ENCODE measurements around the gene GSTO1.
"Not testable (repeated sequence)": the region's sequence is repeated elsewhere in the genome, so short reads cannot be mapped to it uniquely, and the experiment has no call there.

The GSTO1 gene

DNA sequence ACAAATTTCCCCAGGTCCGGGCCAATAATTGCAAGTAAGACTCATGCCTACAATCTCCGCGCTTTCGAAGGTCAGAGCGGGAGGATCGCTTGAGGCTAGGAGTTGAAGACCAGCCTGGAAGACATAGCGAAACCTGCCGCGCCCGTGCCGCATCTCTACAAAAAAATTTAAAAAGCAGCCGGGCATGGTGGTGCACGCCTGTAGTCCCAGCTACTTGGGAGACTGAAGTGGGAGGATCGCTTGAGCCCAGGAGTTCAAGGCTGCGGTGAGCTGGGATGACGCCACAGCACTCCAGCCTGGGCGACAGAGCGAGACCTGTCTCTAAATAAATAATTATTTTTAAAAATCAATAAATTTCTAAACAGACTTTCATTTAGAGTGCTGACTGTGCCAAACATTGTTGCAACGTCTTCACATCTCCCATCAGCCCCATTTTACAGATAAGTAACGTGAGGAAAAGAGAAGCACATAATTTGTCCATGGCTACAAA lies 22.0 kb upstream of the GSTO1 start:
- peaks cover 0 to 2% of the 10 kb centered on the region in 2 donors for H3K27me3 ChIP-seq (ENCODE audit: control insufficient read depth in 2 of 2, insufficient read depth in 2 of 2, low read length in 2 of 2)
- H3K9ac ChIP-seq (ENCODE audit: low read depth in 1 of 2, low read length in 2 of 2), result peak overlapping the region; percentile 47 to 60
- H3K27ac ChIP-seq (ENCODE audit: low read depth in 2 of 2, low read length in 2 of 2), result no peak overlapping the region
- peaks cover 4% of the 10 kb centered on the region in 2 donors for H3K4me1 ChIP-seq (ENCODE audit: control insufficient read depth in 2 of 2, insufficient read depth in 2 of 2, low read length in 2 of 2)
- H3K36me3 ChIP-seq (ENCODE audit: control insufficient read depth in 2 of 2, insufficient read depth in 2 of 2, low read length in 2 of 2), result no peaks in the 10 kb centered on the region
- H3K9me3 ChIP-seq (ENCODE audit: control insufficient read depth in 2 of 2, low read length in 2 of 2), result no peaks in the 10 kb centered on the region
- peak overlapping the region; percentile 82 to 95 for H3K4me3 ChIP-seq (ENCODE audit: low read length in 2 of 2)

DNA sequence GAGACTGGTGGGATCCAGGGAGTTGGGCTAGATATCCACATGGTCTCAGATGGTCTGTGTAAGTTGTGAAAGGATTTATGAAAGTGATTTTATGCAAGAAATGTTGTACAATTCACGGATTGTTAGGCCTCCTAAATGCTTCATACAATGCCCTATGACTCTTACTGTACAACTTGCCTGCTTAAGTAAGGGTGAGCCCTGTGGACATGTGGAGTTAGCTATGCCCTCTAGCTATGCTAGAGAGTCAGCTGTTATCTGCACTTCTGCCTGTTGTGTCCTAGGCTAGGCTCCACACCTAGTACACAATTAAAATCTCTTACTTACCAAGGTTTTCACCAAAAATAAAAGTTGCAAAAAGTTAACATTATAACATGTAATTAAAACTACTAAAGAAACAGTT lies 20.9 kb upstream of the GSTO1 start:
- no peak overlapping the region for H3K27ac ChIP-seq (ENCODE audit: low read depth in 2 of 2, low read length in 2 of 2)
- no peak overlapping the region for H3K9ac ChIP-seq (ENCODE audit: low read depth in 1 of 2, low read length in 2 of 2)
- H3K36me3 ChIP-seq (ENCODE audit: control insufficient read depth in 2 of 2, insufficient read depth in 2 of 2, low read length in 2 of 2), result no peaks in the 10 kb centered on the region
- no peak overlapping the region for H3K4me3 ChIP-seq (ENCODE audit: low read length in 2 of 2)
- peaks cover 0 to 2% of the 10 kb centered on the region in 2 donors for H3K27me3 ChIP-seq (ENCODE audit: control insufficient read depth in 2 of 2, insufficient read depth in 2 of 2, low read length in 2 of 2)
- H3K4me1 ChIP-seq (ENCODE audit: control insufficient read depth in 2 of 2, insufficient read depth in 2 of 2, low read length in 2 of 2), result peaks cover 4% of the 10 kb centered on the region in 2 donors
- no peaks in the 10 kb centered on the region for H3K9me3 ChIP-seq (ENCODE audit: control insufficient read depth in 2 of 2, low read length in 2 of 2)

DNA sequence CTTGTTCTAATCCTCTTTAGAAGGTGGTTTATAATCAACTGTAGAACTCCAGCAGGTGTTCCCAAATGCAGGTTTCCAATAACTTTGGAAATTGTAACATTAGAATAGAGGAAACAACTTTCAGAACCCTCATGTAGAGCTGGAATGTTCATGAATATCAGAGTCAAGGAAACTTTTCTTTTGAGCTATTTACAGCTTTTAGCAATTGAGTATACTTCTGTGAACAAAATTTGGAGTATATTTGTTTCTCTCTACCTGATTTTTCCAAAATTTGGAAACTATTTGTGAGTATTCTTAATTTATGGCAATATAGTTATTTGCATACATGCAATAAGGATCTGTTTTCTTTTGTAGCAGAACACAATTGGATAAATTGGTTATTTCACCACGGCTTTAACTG lies 19.8 kb upstream of the GSTO1 start:
- Histone ChIP-seq H3K36me3 (ENCODE audit: control insufficient read depth in 2 of 2, insufficient read depth in 2 of 2, low read length in 2 of 2) (no peaks in the 10 kb centered on the region), H3K27me3 (ENCODE audit: control insufficient read depth in 2 of 2, insufficient read depth in 2 of 2, low read length in 2 of 2) (peaks cover 2% of the 10 kb centered on the region in 2 donors)

DNA sequence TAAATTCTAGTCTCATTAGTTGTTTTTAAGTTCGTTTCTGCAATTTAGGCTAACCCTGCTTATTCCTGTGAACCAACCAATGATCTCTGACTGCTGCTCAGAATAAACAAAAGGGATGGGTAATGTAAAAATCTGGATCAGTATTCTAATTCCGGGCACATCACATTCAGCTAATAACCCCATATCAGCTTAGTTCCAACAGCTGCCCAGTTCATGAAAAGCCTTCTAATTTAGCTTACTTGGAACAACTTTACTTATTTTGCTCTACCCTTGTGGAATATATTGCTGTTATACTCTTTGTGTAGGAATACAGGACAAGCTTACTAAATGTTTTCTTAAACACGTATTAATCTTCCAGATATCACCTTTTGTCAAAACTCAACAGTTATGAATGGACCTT lies 18.9 kb upstream of the GSTO1 start:
- no peaks in the 10 kb centered on the region for H3K9me3 ChIP-seq (ENCODE audit: control insufficient read depth in 2 of 2, low read length in 2 of 2)
- no peaks in the 10 kb centered on the region for H3K36me3 ChIP-seq (ENCODE audit: control insufficient read depth in 2 of 2, insufficient read depth in 2 of 2, low read length in 2 of 2)
- peaks cover 2% of the 10 kb centered on the region in 2 donors for H3K27me3 ChIP-seq (ENCODE audit: control insufficient read depth in 2 of 2, insufficient read depth in 2 of 2, low read length in 2 of 2)
- no peak overlapping the region for H3K4me3 ChIP-seq (ENCODE audit: low read length in 2 of 2)
- no peak overlapping the region for H3K9ac ChIP-seq (ENCODE audit: low read depth in 1 of 2, low read length in 2 of 2)
- no peak overlapping the region for H3K27ac ChIP-seq (ENCODE audit: low read depth in 2 of 2, low read length in 2 of 2)
- H3K4me1 ChIP-seq (ENCODE audit: control insufficient read depth in 2 of 2, insufficient read depth in 2 of 2, low read length in 2 of 2), result peaks cover 4% of the 10 kb centered on the region in 2 donors

More for the DNA sequence above, 19.8 kb upstream of the GSTO1 start:
- H3K27ac ChIP-seq (ENCODE audit: low read depth in 2 of 2, low read length in 2 of 2), result no peak overlapping the region
- H3K9me3 ChIP-seq (ENCODE audit: control insufficient read depth in 2 of 2, low read length in 2 of 2), result no peaks in the 10 kb centered on the region
- peaks cover 4% of the 10 kb centered on the region in 2 donors for H3K4me1 ChIP-seq (ENCODE audit: control insufficient read depth in 2 of 2, insufficient read depth in 2 of 2, low read length in 2 of 2)
- H3K4me3 ChIP-seq (ENCODE audit: low read length in 2 of 2), result no peak overlapping the region
- H3K9ac ChIP-seq (ENCODE audit: low read depth in 1 of 2, low read length in 2 of 2), result no peak overlapping the region

DNA sequence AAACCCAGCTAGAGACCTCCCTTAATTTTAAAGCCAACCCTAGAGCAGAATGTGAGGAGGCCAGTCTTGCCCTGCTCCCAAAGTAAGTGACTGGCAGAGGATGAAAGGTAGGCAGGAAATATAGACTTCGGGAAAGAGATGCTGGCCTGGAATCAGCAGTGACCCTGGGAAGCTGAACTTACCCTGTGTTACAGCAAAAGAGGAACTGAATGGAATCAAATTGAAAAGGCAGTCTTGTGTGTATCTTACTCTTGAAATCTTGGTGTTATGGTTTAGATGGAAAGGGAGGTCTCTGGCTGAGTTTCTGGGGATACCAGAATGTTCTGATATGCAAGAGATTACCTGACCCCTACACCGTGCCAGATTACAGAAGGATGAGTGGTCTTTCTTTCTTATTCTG lies 14.6 kb upstream of the GSTO1 start:
- H3K27me3 ChIP-seq (ENCODE audit: control insufficient read depth in 2 of 2, insufficient read depth in 2 of 2, low read length in 2 of 2), result peaks cover 0 to 2% of the 10 kb centered on the region in 2 donors

DNA sequence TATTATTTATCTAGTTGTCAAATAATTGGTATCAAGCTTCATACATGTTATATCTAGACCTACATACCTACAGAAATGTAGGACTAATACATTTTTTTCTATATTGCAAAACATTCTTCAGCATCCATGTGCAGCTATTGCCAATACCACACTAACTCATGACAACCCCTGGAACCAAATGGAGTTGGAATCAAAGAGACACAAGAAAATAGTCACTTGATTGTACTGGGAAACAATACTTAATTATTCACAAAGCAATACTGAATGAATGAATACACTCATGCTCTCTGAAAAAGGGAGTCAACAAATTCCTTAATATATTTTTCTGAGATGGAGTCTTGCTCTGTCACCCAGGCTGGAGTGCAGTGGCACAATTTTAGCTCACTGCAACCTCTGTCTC lies 12.1 kb upstream of the GSTO1 start:
- H3K27ac ChIP-seq (ENCODE audit: low read depth in 2 of 2, low read length in 2 of 2), result no peak overlapping the region
- no peaks in the 10 kb centered on the region for H3K9me3 ChIP-seq (ENCODE audit: control insufficient read depth in 2 of 2, low read length in 2 of 2)
- peaks cover 0 to 2% of the 10 kb centered on the region in 2 donors for H3K27me3 ChIP-seq (ENCODE audit: control insufficient read depth in 2 of 2, insufficient read depth in 2 of 2, low read length in 2 of 2)
- H3K4me3 ChIP-seq (ENCODE audit: low read length in 2 of 2), result no peak overlapping the region
- H3K36me3 ChIP-seq (ENCODE audit: control insufficient read depth in 2 of 2, insufficient read depth in 2 of 2, low read length in 2 of 2), result no peaks in the 10 kb centered on the region
- no peak overlapping the region for H3K9ac ChIP-seq (ENCODE audit: low read depth in 1 of 2, low read length in 2 of 2)
- H3K4me1 ChIP-seq (ENCODE audit: control insufficient read depth in 2 of 2, insufficient read depth in 2 of 2, low read length in 2 of 2), result no peaks in the 10 kb centered on the region

More for the DNA sequence above, 14.6 kb upstream of the GSTO1 start:
- H3K4me1 ChIP-seq (ENCODE audit: control insufficient read depth in 2 of 2, insufficient read depth in 2 of 2, low read length in 2 of 2), result no peaks in the 10 kb centered on the region
- H3K36me3 ChIP-seq (ENCODE audit: control insufficient read depth in 2 of 2, insufficient read depth in 2 of 2, low read length in 2 of 2), result no peaks in the 10 kb centered on the region
- no peaks in the 10 kb centered on the region for H3K9me3 ChIP-seq (ENCODE audit: control insufficient read depth in 2 of 2, low read length in 2 of 2)
- H3K9ac ChIP-seq (ENCODE audit: low read depth in 1 of 2, low read length in 2 of 2), result no peak overlapping the region
- H3K27ac ChIP-seq (ENCODE audit: low read depth in 2 of 2, low read length in 2 of 2), result no peak overlapping the region
- H3K4me3 ChIP-seq (ENCODE audit: low read length in 2 of 2), result no peak overlapping the region

DNA sequence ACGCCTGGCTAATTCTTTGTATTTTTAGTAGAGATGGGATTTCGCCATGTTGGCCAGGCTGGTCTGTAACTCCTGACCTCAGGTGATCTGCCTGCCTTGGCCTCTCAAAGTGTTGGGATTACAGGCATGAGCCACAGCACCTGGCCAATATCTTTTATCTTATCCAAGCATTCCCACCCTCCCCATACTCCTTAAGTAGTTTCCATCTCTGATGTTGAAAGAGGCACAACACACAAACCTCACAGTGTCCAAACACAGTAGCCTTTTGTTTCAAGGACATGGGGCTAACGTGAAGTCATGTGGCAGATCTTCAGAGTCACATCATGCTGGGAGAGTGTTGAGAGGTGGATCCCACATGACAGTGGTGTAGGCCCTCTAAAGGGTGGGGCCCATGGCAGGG lies 11.7 kb upstream of the GSTO1 start:
- H3K27me3 ChIP-seq (ENCODE audit: control insufficient read depth in 2 of 2, insufficient read depth in 2 of 2, low read length in 2 of 2); H3K4me3 ChIP-seq (ENCODE audit: low read length in 2 of 2); H3K36me3 ChIP-seq (ENCODE audit: control insufficient read depth in 2 of 2, insufficient read depth in 2 of 2, low read length in 2 of 2); H3K9ac ChIP-seq (ENCODE audit: low read depth in 1 of 2, low read length in 2 of 2); H3K27ac ChIP-seq (ENCODE audit: low read depth in 2 of 2, low read length in 2 of 2); H3K9me3 ChIP-seq (ENCODE audit: control insufficient read depth in 2 of 2, low read length in 2 of 2); H3K4me1 ChIP-seq (ENCODE audit: control insufficient read depth in 2 of 2, insufficient read depth in 2 of 2, low read length in 2 of 2): not testable (repeated sequence)

DNA sequence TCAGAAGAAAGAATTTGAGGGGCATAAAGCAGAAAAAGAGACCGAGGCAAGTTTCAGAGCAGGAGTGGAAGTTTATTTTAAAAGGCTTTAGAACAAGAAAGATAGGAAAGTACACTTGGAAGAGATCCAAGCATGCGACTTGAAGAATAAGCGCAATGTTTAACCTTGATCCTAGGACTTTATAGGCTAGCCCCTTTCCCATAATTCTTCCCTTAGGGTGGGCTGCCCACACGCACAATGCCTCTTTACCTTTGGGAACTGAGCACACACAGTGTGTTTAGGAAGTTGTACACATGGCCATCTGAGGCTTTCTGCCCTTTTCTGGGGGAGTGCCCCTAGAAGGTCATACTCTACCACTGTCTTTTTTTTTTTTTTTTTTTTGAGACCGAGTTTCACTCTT lies 11.2 kb upstream of the GSTO1 start:
- no peak overlapping the region for H3K27ac ChIP-seq (ENCODE audit: low read depth in 2 of 2, low read length in 2 of 2)
- no peaks in the 10 kb centered on the region for H3K36me3 ChIP-seq (ENCODE audit: control insufficient read depth in 2 of 2, insufficient read depth in 2 of 2, low read length in 2 of 2)
- H3K9ac ChIP-seq (ENCODE audit: low read depth in 1 of 2, low read length in 2 of 2), result no peak overlapping the region
- H3K27me3 ChIP-seq (ENCODE audit: control insufficient read depth in 2 of 2, insufficient read depth in 2 of 2, low read length in 2 of 2), result peaks cover 0 to 2% of the 10 kb centered on the region in 2 donors
- H3K9me3 ChIP-seq (ENCODE audit: control insufficient read depth in 2 of 2, low read length in 2 of 2), result no peaks in the 10 kb centered on the region
- H3K4me1 ChIP-seq (ENCODE audit: control insufficient read depth in 2 of 2, insufficient read depth in 2 of 2, low read length in 2 of 2), result no peaks in the 10 kb centered on the region
- H3K4me3 ChIP-seq (ENCODE audit: low read length in 2 of 2), result no peak overlapping the region

DNA sequence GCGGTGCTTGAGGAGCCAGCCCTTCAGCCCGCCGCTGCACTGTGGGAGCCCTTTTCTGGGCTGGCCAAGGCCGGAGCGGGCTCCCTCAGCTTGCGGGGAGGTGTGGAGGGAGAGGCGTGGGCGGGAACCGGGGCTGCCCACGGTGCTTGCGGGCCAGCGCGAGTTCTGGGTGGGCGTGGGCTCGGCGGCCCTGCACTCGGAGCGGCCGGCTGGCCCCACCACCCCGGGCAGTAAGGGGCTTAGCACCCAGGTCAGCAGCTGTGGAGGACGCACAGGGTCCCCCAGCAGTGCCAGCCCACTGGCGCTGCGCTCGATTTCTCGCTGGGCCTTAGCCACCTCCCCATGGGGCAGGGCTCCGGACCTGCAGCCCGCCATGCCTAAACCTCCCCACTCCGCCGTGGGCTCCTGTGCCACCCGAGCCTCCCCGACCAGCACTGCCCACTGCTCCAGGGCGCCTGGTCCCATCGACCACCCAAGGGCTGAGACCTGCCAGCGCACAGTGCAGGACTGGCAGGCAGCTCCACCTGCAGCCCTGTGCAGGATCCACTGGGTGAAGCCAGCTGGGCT lies 9.5 kb upstream of the GSTO1 start:
- H3K36me3 ChIP-seq (ENCODE audit: control insufficient read depth in 2 of 2, insufficient read depth in 2 of 2, low read length in 2 of 2), result no peaks in the 10 kb centered on the region
- no peaks in the 10 kb centered on the region for H3K4me1 ChIP-seq (ENCODE audit: control insufficient read depth in 2 of 2, insufficient read depth in 2 of 2, low read length in 2 of 2)
- H3K27ac ChIP-seq (ENCODE audit: low read depth in 2 of 2, low read length in 2 of 2), result no peak overlapping the region
- no peak overlapping the region for H3K9ac ChIP-seq (ENCODE audit: low read depth in 1 of 2, low read length in 2 of 2)
- no peak overlapping the region for H3K4me3 ChIP-seq (ENCODE audit: low read length in 2 of 2)
- no peaks in the 10 kb centered on the region for H3K9me3 ChIP-seq (ENCODE audit: control insufficient read depth in 2 of 2, low read length in 2 of 2)
- no peaks in the 10 kb centered on the region for H3K27me3 ChIP-seq (ENCODE audit: control insufficient read depth in 2 of 2, insufficient read depth in 2 of 2, low read length in 2 of 2)

DNA sequence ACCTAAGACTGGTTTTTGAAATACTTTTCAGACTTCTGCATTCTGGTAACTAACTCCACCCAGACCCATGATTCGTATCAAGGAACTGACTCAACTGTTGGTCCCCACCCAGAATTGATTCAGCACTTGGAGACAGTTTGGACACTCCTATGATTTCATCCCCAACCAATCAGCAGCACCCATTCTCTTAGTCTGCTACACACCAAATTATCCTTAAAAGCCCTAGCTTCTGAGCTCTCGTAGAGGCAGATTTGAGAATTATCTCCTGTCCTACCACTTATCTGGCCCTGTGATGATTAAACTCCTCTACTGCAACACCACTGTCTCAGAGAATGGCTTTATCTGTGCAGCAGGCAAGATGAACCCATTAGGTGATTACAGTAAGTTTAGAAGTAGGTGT lies 7.7 kb upstream of the GSTO1 start:
- H3K9ac ChIP-seq (ENCODE audit: low read depth in 1 of 2, low read length in 2 of 2), result no peak overlapping the region
- no peaks in the 10 kb centered on the region for H3K4me1 ChIP-seq (ENCODE audit: control insufficient read depth in 2 of 2, insufficient read depth in 2 of 2, low read length in 2 of 2)
- no peaks in the 10 kb centered on the region for H3K9me3 ChIP-seq (ENCODE audit: control insufficient read depth in 2 of 2, low read length in 2 of 2)
- no peaks in the 10 kb centered on the region for H3K36me3 ChIP-seq (ENCODE audit: control insufficient read depth in 2 of 2, insufficient read depth in 2 of 2, low read length in 2 of 2)
- H3K27me3 ChIP-seq (ENCODE audit: control insufficient read depth in 2 of 2, insufficient read depth in 2 of 2, low read length in 2 of 2), result no peaks in the 10 kb centered on the region
- H3K27ac ChIP-seq (ENCODE audit: low read depth in 2 of 2, low read length in 2 of 2), result no peak overlapping the region
- no peak overlapping the region for H3K4me3 ChIP-seq (ENCODE audit: low read length in 2 of 2)

Measured in mucosa of rectum (tissue), 2 donors.